GM13976 (cell line): ENCODE data around the gene SDCBP2.

Experiments used
- DNase-seq: peaks from one replicate; pipeline ENCODE4 v3.0.0; 2012; ENCODE audit warnings: low spot score
- CTCF ChIP-seq: IDR thresholded peaks from 2 replicates; pipeline ENCODE4 v1.5.1; 2012; ENCODE audit warnings: borderline replicate concordance, mild to moderate bottlenecking; ENCODE audit not compliant: insufficient read depth; ENCODE audit errors: extremely low read depth, missing control alignments, control extremely low read depth
- in situ Hi-C: fragments of 300-500 bp; cut with MboI; formaldehyde crosslinking; loops from one replicate; pipeline ENCODE4 v1.12.0; 2022; ENCODE audit warnings: low sequenced_read_pairs, mixed read lengths, inconsistent platforms; ENCODE audit not compliant: unreplicated experiment

SDCBP2 gene

GRCh38 chr20:1326031-1326930 is 2.7 kb downstream of the SDCBP2 start:
- in situ Hi-C loops = no loop called here
- no peak for TF ChIP-seq CTCF
- DNase-seq = no peak

GRCh38 chr20:1325173-1326030 is 3.5 kb downstream of the SDCBP2 start:
- in situ Hi-C loops = no loop called here
- peak; percentile 99 for DNase-seq
- no peak for TF ChIP-seq CTCF

- TF ChIP-seq CTCF = no peak
- DNase-seq = no peak
- in situ Hi-C loops = no loop called here
Observed at GRCh38 chr20:1324598-1325172, 4.3 kb downstream of the SDCBP2 start.

- DNase-seq = no peak
- no peak for TF ChIP-seq CTCF
- in situ Hi-C loops = no loop called here
Observed at GRCh38 chr20:1323830-1324597, 4.9 kb downstream of the SDCBP2 start.

GRCh38 chr20:1323256-1323655 is 5.7 kb downstream of the SDCBP2 start:
- DNase-seq = no peak
- in situ Hi-C loops = no loop called here
- TF ChIP-seq CTCF = no peak

GRCh38 chr20:1322511-1323245 is 6.3 kb downstream of the SDCBP2 start:
- in situ Hi-C loops = no loop called here
- no peak for DNase-seq
- no peak for TF ChIP-seq CTCF
